HG02852 (cell line): ENCODE measurements around the gene DIAPH2.
"Not testable (repeated sequence)": the region's sequence is repeated elsewhere in the genome, so short reads cannot be mapped to it uniquely, and the experiment has no call there.

ENCODE experiments used
- ATAC-seq: cut with Tn5 transposase; IDR thresholded peaks from one replicate; pipeline ENCODE4 v1.9.1; 2021; ENCODE audit warnings: mild to moderate bottlenecking, moderate library complexity; ENCODE audit not compliant: unreplicated experiment

DIAPH2 gene

DNA sequence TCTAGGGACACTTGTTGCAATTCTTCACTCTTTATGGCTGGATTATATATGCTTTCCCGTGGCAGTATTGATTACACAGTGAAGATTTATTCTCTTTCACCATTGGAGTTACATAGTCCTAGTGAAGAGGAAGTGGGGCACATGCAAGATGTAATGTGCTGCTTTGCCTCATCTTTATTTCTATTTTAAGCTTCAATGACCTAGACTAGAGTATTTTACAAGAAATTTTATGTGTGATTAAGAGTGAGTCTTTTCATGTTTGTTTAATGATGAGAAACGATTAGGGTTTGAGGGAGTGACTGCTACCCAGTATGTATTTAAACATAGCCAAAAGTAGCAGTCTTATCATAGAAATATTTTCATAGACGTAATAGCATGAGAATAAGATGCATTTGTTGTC lies 30.8 kb downstream of the DIAPH2 start:
- ATAC-seq, result no peak

DNA sequence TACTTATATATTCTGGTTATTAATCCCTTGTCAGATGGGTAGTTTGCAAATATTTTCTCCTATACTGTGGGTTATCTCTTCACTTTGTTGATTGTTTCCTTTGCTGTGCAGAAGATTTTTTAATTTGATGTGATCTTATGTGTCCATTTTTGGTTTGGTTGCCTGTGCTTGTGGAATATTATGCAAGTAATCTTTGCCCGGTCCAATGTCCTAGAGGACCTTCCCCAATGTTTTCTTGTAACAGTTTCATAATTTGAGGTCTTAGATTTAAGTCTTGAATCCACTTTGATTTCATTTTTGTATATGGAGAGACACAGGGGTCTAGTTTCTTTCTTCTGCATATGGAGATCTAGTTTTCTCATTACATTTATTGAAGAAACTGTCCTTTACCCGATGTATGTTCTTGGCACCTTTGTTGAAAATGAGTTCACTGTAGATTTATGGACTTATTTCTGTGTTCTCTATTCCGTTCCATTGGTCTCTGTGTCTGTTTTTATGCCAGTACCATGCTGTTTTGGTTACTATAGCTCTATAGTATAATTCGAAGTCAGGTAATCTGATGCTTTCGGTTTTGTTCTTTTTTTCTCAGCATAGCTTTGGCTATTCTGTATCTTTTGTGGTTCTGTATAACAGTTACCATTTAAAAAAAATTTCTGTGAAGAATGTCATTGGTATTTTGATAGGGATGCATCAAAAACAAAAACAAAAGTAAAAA lies 34.7 kb downstream of the DIAPH2 start:
- ATAC-seq, result no peak

DNA sequence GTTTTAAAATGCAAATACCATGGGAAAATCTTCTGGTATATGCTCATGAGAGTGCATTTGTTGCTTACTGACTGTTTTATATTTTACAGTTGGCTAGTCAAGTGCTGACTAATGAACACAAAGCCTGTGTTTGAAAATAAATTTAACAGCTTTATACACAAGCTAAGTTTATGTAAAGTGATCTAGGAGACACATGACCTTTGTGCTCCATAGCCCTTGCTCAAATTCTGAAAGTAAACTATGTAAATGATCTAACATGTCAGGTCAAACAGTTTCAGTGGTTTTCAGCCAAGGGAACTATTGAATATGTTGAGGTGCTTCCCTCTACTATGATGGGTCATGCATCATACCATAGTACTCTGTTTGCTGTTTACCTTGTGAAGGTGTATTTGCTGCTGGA lies 36.7 kb downstream of the DIAPH2 start:
- peak; percentile 100 for ATAC-seq

DNA sequence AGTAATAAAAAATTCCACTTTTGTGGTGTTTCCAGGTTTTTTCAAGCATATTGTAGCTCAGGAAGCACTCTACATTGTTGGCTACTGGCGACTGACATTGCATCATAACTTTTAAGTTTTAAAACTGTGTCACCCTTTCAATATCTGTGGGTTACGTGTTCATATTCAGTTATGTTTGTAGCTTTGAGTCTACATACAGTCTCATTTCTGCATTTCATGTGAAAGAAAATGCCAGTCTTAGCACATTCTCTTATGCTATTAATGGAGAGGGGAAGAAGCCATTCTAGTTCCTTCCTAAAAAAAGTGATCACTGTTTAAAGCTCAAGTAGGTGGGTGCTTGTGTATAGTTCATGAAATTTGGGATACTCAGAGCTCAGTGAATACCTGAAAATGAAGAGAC lies 38.1 kb downstream of the DIAPH2 start:
- no peak for ATAC-seq

DNA sequence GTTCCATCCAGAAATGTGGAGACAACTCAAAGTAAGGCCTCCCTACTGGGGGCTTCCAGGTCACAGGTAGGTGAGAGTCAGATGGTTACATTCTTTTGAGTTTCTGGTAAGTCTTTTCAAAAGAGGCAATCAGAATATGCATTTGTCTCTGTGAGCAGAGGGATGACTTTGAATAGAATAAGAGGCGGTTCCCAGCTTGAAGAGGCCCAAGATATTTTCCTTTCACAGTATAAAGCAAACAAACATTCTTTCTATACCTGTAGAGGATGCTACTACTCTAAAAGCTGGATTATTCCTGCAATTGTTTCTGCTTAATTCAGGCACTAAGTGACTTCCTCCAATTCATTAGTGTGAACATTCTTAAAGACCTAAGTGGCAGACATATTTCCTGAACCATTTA lies 44.4 kb downstream of the DIAPH2 start:
- no peak for ATAC-seq

DNA sequence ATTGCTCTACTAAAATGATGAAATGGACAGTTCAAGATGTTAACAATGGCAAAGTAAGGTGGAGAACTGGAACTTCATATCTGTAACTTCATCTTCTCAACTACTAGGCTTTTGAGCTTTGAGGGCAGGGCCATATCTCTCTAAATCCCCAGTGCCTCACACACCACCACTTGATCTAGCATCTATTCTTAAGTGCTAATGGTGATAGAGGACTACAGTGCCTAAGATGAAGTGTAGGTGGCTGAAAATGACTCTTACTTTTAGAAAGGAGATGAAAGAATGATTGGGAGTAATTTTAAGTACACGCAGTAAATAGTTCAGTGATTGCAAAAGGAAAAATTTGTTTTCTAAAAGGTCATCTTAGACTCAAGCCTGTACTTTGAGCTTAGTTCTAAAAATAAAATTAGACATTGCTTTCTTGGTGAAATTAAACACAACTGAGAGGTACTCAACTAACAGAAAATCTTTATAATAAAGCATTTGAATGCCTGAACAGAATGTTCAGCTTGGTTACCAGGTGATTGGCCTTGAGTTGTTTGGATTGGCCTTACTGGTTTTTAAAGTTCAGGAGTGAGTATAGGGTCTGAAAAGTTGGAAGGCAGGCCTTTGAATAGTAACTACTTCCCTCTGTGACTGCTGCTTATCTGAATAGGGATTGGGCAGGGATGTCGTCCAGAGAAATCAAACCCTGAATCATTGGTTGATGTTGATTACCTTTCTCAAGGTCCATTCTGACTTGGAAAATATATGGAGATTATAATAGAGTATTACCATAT lies 45.4 kb downstream of the DIAPH2 start:
- ATAC-seq, result no peak

DNA sequence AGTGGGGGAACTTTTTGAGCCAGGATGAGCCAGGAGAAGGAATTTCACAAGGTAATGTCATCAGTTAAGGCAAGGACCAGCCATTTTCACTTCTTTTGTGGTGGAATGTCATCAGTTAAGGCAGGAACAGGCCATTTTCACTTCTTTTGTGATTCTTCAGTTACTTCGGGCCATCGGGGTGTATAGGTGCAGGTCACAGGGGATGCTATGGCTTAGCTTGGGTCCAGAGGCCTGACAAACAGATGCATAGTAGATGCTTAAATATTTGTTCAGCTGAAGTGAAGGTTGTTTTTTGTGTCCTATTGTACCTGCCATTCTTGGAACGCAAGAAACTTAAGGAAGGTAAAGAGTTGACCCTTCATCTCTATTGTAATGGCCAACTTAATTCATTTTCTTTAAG lies 46.4 kb downstream of the DIAPH2 start:
- not testable (repeated sequence) for ATAC-seq

DNA sequence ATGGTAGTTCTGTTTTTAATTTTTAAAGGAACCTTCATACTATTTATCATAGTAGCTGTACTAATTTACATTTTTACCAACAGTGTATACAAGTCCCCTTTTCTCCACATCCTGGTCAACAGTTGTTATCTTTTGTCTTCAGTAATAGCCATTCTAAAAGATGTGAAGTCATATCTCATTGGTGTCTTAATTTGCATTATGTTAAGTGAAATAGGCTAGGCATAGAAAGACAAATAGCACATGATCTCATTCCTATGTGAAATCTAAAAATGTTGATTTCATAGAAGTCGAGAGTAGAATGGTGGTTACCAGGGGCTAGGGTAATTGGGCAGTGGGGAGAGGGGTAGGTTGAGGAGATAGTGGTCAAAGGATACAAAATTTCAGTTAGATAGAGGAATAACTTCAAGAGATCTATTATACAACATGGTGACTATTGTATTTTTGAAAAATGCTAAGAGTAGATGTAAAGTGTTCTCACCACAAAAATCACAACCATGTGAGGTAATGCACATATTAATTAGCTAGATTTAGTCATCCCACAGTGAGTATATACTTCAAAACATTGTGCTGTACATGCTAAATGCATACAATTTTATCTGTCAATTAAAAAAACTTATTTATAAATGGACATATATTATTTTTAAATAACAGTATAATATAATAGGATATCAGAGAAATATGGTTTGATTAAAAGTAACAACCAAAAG lies 58.9 kb downstream of the DIAPH2 start:
- no peak for ATAC-seq

DNA sequence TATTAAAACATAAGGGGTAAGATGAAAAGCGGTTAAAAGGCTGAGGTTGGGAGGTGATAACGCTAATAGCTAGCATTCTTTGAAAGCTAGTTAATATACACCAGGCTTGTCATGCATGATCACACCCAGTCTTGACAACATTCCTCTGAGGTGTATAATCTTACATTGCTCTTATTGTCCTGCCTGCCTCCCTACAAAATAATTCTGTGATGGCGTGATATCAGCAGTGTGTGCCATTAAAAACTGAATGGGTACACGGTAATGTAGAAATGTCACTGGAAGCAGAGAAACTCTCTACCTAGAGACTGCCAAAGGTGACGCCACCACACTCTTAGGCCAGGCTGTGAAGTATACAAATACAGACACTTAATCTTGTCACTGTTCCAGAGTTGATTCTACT lies 68.1 kb downstream of the DIAPH2 start:
- no peak for ATAC-seq

DNA sequence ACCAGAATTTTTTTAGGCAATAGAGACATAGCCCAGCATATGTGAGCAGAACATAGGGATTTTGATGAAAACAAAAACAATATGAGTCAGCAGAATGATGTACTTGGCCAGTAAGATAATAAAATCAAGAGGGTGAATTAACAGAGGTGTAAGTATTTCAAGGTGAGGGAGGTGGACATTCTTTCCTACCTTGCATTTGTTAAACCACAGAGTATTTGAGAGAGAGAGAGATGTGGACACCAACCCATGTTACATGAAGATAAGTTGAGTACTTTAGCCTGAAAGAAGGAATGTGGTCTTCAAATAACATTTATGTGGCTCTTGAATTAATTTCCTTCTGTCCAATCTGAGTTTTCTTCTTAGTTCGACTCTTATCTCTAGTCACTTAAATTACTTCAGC lies 68.6 kb downstream of the DIAPH2 start:
- no peak for ATAC-seq

DNA sequence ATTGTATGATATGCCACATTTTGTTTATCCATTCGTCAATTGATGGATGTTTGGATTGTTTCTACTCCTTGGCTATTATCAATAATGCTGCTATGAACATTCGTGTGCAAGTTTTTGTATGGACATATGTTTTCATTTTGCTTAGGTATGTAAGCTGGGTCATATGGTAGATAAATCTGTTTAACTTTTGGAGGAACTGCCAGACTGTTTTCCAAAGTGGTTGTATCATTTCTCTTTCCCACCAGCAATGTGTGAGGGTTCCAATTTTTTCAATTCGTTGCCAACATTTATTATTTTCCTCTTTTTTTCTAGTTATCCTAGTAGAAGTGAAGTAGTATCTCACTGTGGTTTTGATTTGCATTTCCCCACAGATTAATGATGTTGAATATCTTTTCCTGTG lies 71.8 kb downstream of the DIAPH2 start:
- no peak for ATAC-seq

DNA sequence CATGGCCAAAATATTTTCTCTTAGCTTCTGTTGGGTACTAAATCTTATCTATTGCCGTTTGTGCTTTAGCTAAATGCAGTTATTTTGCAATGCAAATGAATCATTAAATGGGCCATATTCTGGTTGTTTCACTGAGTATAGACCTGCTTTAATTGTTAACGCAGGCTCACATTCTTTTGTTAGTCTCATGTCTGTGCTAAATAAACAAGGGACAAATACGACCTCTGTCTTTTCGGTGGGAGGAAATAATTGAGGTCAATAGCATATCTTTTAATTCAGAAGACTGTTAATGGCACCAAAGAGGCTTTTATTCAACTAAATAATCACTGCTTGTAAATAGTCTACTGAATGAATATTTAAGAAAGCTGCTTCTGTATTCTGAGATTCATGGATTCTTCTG lies 76.9 kb downstream of the DIAPH2 start:
- no peak for ATAC-seq

DNA sequence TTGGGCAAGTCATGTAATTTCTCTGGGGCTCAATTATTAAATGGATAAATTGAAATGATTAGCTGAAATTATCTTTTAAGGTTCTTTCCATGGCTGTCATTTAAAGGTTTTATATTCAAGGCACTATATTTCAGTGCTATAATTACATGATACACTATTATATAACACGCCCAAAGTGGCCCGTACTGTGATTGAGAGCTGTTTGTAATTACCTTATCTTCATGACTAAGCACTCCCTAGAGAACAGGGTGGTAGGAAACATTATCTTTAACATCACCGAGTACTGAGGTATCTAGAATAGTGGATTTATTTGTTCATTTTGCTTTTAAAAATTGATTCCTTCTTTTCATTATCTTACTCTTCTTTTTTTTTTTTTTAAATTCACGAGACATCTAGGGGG lies 79.0 kb downstream of the DIAPH2 start:
- ATAC-seq, result no peak

DNA sequence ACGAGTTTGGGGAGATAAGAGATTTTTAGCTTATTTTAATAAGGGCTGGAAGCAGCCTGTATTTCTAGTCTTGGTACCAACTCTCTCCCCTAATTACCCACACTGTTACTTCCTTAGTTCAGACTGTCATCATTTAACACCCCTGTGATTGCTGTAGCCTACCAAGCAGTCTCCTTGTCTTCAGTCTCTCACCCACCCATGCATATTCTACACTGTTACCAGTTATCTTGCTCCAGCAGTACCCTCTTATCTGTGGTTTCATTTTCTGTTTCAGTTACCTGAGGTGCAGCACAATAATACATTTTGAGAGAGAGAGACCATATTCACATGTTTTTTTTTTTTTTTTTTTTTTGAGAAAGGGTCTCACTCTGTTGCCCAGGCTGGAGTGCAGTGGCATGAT lies 80.2 kb downstream of the DIAPH2 start:
- ATAC-seq, result peak; percentile 77

DNA sequence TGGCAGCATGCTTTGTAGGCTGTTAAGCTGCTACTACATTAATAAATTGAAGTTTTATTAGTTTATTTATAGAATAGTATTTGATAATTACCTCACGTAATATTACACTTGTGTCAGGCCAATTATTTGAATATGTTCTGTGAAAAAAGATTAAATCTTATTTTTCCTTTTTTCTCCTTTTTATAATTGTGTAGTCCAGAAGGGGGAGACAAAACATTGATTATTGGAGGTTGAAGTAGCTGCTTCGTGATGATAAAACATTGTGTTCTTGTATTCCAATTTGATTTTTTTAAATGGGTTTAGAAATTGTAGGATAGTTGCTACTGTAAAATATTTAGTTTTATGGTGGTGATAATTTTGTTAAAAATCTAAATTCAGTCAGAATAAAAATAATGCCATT lies 85.7 kb downstream of the DIAPH2 start:
- no peak for ATAC-seq

DNA sequence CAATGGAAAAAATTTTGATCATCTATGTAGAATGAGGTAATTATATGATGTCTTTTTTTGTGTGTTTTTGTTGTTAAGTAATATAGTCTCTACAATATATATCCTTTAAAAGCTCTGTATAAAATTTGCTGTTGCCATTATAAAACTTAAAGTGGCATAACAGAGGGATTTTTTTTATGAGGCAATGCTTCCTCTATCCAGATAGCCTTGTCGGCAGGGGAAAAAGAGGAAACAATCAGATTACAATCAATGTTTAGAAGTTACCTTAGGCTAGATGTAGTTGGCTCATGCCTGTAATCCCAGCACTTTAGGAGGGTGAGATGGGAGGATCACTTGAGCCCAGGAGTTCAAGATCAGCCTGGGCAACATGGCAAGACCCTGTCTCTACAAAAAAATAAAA lies 86.8 kb downstream of the DIAPH2 start:
- ATAC-seq, result no peak

DNA sequence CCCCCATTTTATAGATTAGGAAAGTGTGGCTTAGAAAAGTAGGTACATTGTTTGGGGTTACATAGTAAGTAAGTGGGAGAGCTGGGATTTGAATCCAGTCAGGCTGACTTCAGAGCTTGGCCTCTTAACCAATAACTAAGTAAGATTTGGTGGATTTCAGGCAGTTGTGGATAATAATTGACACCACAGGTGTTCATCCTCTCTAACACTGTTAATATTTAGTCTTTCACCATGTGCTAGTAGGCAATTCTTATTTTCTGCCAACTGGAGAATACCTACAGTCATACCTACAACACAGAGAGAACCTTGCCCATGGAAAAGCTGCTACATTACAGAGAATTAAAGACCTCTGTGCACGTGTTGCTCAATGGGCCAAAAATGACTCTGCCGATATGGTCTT lies 89.5 kb downstream of the DIAPH2 start:
- ATAC-seq, result no peak

DNA sequence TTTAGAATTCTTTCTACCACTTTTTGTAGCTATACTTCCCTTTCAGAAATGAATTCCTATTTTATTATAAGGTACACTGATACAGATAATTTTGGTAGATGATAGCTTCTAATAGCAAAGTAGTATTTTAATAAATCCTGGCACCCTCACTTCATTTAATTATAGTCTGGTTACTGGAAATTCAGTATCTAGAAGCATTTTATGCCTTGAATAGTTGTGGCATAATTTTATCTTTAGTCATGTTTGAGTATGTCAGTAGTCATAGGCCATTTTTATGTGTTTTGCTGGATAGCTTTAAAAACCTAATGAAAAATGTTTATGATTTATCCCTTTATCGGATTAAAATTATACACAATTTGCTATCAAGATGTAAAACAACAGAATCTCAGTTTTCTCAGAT lies 92.3 kb downstream of the DIAPH2 start:
- ATAC-seq, result no peak

DNA sequence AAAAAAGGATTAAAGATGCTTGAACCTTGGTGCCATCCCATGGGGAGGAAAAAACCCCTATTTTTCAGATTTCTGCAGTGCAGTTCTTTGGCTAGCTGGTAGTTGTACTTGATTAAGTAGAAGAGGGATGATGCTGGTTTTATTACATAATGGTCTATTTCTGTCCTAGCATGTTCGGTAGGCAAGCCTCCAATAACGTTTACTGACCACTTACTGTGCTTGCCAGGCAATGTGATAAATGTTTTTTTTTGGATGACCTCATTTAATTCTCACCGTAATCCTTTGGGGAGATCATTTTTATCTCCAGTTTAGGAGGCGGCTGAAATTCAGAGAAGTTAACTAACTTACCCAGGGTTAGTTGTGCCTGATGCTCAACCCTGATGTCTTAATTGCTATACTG lies 106.9 kb downstream of the DIAPH2 start:
- ATAC-seq, result no peak

DNA sequence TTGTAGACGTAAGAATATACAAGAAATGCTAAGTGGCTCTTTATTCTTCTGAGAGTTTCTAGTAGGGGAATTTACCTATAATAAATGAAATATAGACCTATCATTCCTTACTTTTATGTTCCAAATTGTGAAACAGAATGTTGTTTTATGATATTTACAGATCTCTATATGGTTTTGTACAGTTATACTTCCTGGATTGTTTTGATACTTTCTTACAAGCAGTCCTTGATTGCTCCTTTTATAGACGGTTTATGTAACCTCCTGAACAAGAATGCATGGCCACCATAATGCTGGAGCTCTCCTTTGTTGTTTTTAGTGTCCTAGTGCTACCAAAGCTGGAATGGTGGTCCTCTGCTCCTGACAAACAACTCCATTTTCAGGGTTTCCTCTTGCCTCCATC lies 107.4 kb downstream of the DIAPH2 start:
- no peak for ATAC-seq

DNA sequence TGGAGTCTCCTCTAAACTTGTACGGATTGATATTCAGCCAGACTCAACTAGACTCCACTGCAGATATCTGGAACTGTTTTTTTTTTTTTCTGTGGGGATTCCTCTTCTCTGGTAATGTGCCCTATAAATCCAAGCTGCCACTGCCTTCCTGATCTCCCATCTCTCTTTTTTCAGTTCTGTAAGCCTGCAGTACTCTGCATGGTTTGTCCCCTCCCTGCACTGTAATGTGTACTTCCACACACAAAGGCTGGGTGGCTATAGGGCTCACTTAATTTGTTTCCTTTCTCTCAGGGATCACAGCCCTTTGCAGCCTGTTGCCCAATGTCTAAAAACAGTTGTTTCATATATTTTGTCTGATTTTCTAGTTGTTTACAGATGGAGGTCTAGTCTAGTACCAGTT lies 114.3 kb downstream of the DIAPH2 start:
- no peak for ATAC-seq

DNA sequence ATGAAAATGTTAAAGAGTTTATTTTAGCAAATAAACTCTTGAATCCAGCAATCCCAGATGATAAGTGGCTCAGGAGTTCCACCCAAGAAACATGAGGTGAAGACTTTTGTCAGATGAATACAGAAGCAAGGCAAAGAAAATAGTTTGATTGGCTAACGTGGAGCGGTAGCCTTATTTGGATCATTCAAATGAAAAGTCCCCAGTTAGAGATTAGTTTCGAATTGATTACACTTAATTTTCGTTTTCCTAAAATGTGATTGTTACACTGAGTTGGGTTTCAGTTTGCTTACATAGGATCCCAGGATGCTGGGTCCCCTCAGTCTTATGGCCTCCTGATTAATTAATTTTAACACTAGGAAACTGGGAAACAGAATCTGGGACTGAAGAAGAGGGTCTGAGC lies 122.7 kb downstream of the DIAPH2 start:
- no peak for ATAC-seq
